SJCRH30 (cell line): ENCODE results near the gene LY6G6F. TPM values are rescaled to one million over a fixed set of nuclear protein-coding genes. Genes with fewer than 3 reads are reported as not detected.
"Not testable (repeated sequence)": the region's sequence is repeated elsewhere in the genome, so short reads cannot be mapped to it uniquely, and the experiment has no call there.

Experiments used
- DNase-seq, 2 experiments: peaks; one replicate each; pipeline ENCODE4 v3.0.0-alpha.2; 2015 to 2020
- H3K27ac ChIP-seq: fragments of 250-450 bp; sonication (Bioruptor Pico); 2 replicates; pipeline ENCODE4 v1.5.1; 2020; ENCODE audit warnings: mild to moderate bottlenecking, moderate library complexity
- H3K27me3 ChIP-seq: fragments of 250-450 bp; sonication (Bioruptor Pico); 2 replicates; pipeline ENCODE4 v1.5.1; 2020; ENCODE audit warnings: mild to moderate bottlenecking, moderate library complexity
- H3K36me3 ChIP-seq: fragments of 250-450 bp; sonication (Bioruptor Pico); 2 replicates; pipeline ENCODE4 v1.5.1; 2020; ENCODE audit warnings: mild to moderate bottlenecking, moderate library complexity
- H3K4me1 ChIP-seq: fragments of 250-450 bp; sonication (Bioruptor Pico); 2 replicates; pipeline ENCODE4 v1.5.1; 2020; ENCODE audit warnings: mild to moderate bottlenecking, moderate library complexity
- H3K4me3 ChIP-seq: fragments of 250-450 bp; sonication (Bioruptor Pico); 2 replicates; pipeline ENCODE4 v1.5.1; 2020; ENCODE audit warnings: mild to moderate bottlenecking, moderate library complexity
- H3K9me3 ChIP-seq: fragments of 250-450 bp; sonication (Bioruptor Pico); replicated peaks from 2 replicates; pipeline ENCODE4 v1.5.1; 2020; ENCODE audit warnings: mild to moderate bottlenecking, moderate library complexity
- total RNA-seq: library from RNA; depleted of rRNA; stranded (reverse); fragments of >200 nt; shearing (Covaris generic); gene quantifications from 2 replicates; pipeline ENCODE4 v1.2.3, GENCODE V29; 2014

LY6G6F gene
- total RNA-seq, 1 experiment from 2014 or later = not detected

DNA sequence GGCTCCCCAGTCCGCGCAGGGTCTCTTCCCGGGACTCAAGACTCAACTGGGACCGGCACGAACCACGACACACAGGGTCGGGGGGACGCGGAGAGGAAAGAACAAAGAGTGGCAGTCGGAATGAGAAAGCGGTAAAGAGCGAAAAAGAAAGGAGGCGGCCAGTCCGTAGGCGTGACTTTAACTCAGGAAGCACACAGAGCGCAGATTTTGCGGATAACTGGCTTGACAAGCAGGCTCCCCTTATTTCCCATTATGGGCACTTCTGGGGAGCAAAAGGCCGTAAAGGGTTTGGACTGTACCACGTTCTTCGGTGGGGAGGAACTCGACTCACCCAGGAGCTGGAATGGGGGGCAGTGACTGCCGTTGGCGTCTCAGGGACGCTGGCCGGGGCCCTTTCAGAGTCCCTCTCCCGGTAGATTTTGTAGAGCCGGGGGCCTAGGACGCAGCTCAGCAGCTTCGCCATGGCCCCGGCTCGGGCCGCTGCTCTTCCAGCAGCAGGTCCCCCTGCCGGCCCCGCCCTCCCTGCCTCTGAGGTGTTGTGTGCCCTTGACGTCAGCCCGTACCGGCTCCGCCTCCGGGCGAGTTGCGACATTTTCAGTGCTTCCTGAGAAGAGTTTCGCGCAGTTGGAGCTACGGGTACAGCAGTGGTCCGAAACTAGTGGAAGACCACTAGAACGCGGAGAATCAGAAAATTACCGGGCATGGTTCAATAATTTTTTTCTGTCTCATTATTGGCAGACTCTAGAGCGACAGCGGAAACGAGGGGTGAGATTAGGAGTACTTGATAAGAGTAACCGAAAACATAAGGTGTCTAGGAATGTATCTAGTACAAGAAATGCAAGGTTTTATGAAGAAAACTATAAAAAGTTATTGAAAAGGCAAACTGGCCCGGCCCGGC is 3.6 kb upstream of the LY6G6F start, which contains the start of gene ABHD16A:
Gene ABHD16A (minus strand): TSS at position 506 of the 898 bp plus-strand sequence. CDS start 43 bp downstream, at position 463.
- Histone ChIP-seq H3K27me3 (no peaks in the 10 kb centered on the region), H3K9me3 (no peaks in the 10 kb centered on the region), H3K4me1 (peaks cover 10% of the 10 kb centered on the region), H3K36me3 (no peaks in the 10 kb centered on the region), H3K27ac (peak within 1 kb of the TSS; percentile 68), H3K4me3 (peak within 1 kb of the TSS; percentile 79)
- peak; percentile 97 to 98 for DNase-seq

GRCh38 chr6:31705931-31706330 is 735 bp upstream of the LY6G6F start:
- Histone ChIP-seq H3K27me3 (no peaks in the 10 kb centered on the region), H3K9me3 (no peaks in the 10 kb centered on the region), H3K4me1 (peaks cover 10% of the 10 kb centered on the region), H3K4me3 (no peak overlapping the region), H3K36me3 (no peaks in the 10 kb centered on the region), H3K27ac (no peak overlapping the region)
- no peak for DNase-seq

DNA sequence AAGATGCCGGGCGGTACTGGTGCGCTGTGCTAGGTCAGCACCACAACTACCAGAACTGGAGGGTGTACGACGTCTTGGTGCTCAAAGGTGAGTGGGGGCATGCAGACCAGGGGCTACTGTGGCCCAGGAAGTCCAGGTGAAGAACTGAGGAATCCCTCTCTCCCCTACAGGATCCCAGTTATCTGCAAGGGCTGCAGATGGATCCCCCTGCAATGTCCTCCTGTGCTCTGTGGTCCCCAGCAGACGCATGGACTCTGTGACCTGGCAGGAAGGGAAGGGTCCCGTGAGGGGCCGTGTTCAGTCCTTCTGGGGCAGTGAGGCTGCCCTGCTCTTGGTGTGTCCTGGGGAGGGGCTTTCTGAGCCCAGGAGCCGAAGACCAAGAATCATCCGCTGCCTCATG is 1.0 kb downstream of the LY6G6F start:
- H3K4me3 ChIP-seq = no peak overlapping the region
- no peaks in the 10 kb centered on the region for H3K9me3 ChIP-seq
- DNase-seq = no peak
- no peak overlapping the region for H3K27ac ChIP-seq
- H3K4me1 ChIP-seq = no peaks in the 10 kb centered on the region
- no peaks in the 10 kb centered on the region for H3K36me3 ChIP-seq
- peaks cover 11% of the 10 kb centered on the region; the same call in 1 of the 2 replicates for H3K27me3 ChIP-seq

- Histone ChIP-seq H3K4me1 (no peaks in the 10 kb centered on the region), H3K27ac (no peak overlapping the region), H3K9me3 (no peaks in the 10 kb centered on the region)
Measured at GRCh38 chr6:31708224-31708623, 1.6 kb downstream of the LY6G6F start.

GRCh38 chr6:31709157-31709556 is 2.5 kb downstream of the LY6G6F start:
- DNase-seq, H3K4me1 ChIP-seq, H3K36me3 ChIP-seq, H3K4me3 ChIP-seq, H3K27ac ChIP-seq, H3K9me3 ChIP-seq: not testable (repeated sequence)
- H3K27me3 ChIP-seq = peaks cover 13% of the 10 kb centered on the region; the same call in 1 of the 2 replicates

More at GRCh38 chr6:31708224-31708623, 1.6 kb downstream of the LY6G6F start:
- no peak for DNase-seq
- Histone ChIP-seq H3K4me3 (no peak overlapping the region), H3K27me3 (peaks cover 13% of the 10 kb centered on the region; the same call in 1 of the 2 replicates), H3K36me3 (no peaks in the 10 kb centered on the region)

DNA sequence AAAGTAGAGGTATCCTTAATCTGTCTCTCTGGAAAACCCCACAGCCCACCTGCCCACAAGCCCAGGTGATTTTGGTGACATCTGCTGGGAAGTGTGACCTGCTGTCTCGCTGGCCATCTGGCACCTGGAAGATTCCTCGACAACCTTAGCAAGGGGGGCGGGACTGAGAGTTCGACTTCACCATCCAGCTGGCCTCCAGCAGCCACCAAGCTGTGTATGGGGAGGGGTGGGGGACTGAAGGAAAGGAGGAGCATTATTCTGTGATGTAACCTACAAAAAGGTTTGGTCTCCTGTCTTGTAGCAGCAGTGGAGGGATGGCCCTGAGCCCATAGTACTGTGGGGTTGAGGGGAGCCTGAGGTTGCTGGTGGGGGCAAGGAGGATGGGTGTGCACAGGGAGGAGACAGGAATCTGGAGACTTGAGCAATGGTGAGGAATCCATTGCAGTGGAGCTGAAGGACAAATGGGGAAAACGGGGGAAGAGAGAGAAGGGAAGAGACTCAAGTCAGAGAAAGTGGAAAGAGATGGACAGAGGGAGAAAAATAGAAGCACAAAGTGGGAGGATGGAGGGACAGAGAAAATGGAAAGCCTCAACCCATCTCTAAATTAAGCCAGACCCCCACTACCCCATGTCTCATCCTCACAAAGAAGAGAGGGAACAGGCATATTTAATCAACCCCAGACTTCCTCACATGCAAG is 4.0 kb downstream of the LY6G6F start:
- H3K27ac ChIP-seq = no peak overlapping the region
- H3K36me3 ChIP-seq = no peaks in the 10 kb centered on the region
- H3K4me1 ChIP-seq = no peaks in the 10 kb centered on the region
- H3K9me3 ChIP-seq = no peaks in the 10 kb centered on the region
- peaks cover 19% of the 10 kb centered on the region for H3K27me3 ChIP-seq
- no peak for DNase-seq
- no peak overlapping the region for H3K4me3 ChIP-seq

- Histone ChIP-seq H3K27ac (no peak overlapping the region), H3K4me3 (no peak overlapping the region), H3K9me3 (no peaks in the 10 kb centered on the region), H3K36me3 (no peaks in the 10 kb centered on the region), H3K27me3 (peaks cover 19% of the 10 kb centered on the region), H3K4me1 (no peaks in the 10 kb centered on the region)
- DNase-seq = no peak
Measured at GRCh38 chr6:31711233-31711632, 4.6 kb downstream of the LY6G6F start.

DNA sequence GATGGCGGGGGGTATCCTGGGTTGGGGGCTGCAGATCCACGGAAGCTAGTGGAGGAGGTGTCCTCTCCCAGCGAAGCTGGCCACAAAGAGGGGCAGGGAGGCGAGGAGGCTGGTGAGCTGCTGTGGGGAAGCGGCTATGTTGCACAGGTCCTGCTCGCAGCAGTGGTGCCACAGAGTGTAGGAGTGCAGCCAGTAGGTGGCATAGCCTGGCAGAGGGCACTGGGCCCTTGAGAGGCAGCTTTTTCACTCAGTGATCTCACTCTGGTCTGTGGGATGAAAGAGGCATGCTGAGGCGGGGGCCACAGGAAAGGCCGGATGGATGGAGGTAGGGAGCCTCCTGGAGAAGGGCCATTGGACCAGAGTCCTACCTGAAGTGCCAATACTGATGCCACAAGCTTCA is 5.6 kb downstream of the LY6G6F start:
- Histone ChIP-seq H3K36me3 (no peaks in the 10 kb centered on the region), H3K9me3 (no peaks in the 10 kb centered on the region), H3K27me3 (peaks cover 19% of the 10 kb centered on the region), H3K4me1 (no peaks in the 10 kb centered on the region), H3K4me3 (no peak overlapping the region), H3K27ac (no peak overlapping the region)
- DNase-seq = no peak

DNA sequence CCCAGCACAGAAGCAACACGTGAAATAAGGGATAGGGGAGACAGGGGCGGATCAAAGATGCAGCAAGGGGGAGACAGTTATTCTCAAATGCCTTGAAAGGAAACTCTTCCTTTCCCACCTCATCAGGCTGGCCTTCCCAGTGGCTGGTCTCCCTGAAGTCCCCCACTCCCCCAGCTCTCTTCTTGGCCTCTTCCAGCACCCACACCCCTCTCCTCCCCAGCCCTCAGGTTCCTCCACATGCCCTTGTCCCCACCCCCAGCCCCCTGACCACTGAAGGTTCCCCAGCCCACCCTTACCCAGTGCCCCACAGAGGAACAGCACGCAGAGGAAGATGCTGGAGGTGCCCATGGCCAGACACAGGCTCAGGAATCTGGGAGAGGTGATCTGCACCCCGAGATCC is 6.8 kb downstream of the LY6G6F start:
- peaks cover 19% of the 10 kb centered on the region for H3K27me3 ChIP-seq
- no peaks in the 10 kb centered on the region for H3K36me3 ChIP-seq
- DNase-seq = no peak
- no peaks in the 10 kb centered on the region for H3K4me1 ChIP-seq
- H3K4me3 ChIP-seq = no peak overlapping the region
- H3K27ac ChIP-seq = no peak overlapping the region
- no peaks in the 10 kb centered on the region for H3K9me3 ChIP-seq

DNA sequence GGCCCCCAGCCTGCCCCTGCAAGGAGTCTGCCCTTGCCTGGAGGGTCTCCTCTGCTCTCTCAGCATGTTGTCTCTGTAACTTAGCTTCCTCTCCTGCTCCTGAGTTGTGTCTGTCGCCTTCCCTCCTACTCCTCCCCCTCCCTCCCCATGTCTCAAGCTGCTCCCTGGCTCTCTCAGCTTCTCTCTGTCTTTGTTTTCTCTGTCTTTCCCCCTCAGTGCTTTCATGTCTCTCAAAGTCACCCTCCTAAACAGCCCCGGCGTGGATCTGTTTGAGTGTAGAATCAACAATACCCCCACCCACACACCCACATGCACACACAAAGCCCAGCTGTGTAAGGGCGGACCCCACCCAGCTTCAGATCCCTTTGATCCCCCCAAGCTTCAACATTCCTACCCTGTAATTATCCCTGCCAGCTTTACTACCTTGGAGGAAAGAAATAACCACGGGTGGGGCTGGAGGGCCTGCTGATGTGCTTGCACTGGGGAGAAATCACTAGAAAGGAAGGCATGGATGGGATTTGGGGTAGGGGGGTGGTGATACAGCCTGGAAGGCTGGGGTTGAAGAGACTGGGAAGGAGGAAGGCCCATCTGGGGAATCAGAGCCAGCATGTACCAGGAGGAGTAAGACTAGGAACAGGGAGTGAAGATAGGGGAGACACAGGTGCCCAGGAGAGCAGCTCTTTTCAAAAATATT is 7.5 kb downstream of the LY6G6F start:
- H3K4me3 ChIP-seq = no peak overlapping the region
- H3K27ac ChIP-seq = no peak overlapping the region
- peaks cover 19% of the 10 kb centered on the region for H3K27me3 ChIP-seq
- no peaks in the 10 kb centered on the region for H3K4me1 ChIP-seq
- H3K36me3 ChIP-seq = no peaks in the 10 kb centered on the region
- H3K9me3 ChIP-seq = no peaks in the 10 kb centered on the region
- DNase-seq = no peak

- no peak within 1 kb of the TSS for H3K4me3 ChIP-seq
- no peaks in the 10 kb centered on the region for H3K36me3 ChIP-seq
- no peak for DNase-seq
- H3K9me3 ChIP-seq = no peaks in the 10 kb centered on the region
- no peaks in the 10 kb centered on the region for H3K4me1 ChIP-seq
- H3K27me3 ChIP-seq = peaks cover 19% of the 10 kb centered on the region
- H3K27ac ChIP-seq = no peak within 1 kb of the TSS
Measured at GRCh38 chr6:31715022-31715958, 8.6 kb downstream of the LY6G6F start, which contains the start of gene LY6G6D. Gene LY6G6D, plus strand, starts transcription at chr6:31715348. Its CDS starts 8 bp downstream, at chr6:31715356.

DNA sequence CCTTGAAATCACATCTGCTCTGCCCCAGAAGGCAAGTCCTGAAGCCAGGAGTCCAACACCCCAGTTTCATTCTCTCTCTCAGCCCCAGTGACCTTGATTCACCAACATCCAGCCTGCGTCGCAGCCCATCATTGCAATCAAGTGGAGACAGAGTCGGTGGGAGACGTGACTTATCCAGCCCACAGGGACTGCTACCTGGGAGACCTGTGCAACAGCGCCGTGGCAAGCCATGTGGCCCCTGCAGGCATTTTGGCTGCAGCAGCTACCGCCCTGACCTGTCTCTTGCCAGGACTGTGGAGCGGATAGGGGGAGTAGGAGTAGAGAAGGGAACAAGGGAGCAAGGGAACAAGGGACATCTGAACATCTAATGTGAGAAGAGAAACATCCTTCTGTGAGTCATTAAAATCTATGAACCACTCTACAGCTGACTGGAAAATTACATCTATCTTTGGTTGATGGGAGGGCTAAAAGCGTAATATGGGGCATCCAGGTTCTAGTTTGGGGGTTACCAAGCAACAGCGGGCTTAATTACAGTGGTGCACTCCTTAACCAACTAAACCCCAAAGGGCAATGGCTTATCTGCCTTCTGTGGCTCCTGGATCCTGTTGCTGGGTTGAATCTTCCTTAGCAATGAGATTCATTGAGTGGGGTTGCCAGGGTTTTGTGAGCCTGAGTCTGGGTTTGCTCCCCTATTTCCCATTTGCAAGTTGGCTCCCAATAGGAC is 11.0 kb downstream of the LY6G6F start:
- no peak for DNase-seq
- no peaks in the 10 kb centered on the region for H3K9me3 ChIP-seq
- peaks cover 8% of the 10 kb centered on the region for H3K27me3 ChIP-seq
- no peak overlapping the region for H3K4me3 ChIP-seq
- no peak overlapping the region for H3K27ac ChIP-seq
- H3K36me3 ChIP-seq = no peaks in the 10 kb centered on the region
- no peaks in the 10 kb centered on the region for H3K4me1 ChIP-seq

DNA sequence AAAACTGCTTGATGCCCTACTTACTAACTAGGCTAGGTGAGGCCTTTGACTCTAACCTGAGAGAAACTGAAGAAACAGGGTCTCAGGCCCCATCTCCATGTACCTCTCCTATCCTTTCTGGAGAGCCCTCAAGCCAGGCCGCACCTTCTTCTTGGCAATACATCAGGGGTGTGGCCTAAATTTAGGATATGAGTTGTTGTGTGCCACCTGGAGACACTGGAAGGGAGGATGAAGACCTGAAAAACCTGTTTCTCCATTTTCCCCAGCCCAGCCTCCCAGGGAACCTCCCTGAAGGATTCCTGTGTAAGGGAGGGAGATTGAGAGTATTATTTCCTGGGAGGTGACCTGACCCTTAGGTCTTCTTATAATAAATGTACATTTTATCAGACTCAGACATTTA is 11.6 kb downstream of the LY6G6F start:
- Histone ChIP-seq H3K36me3 (no peaks in the 10 kb centered on the region), H3K27ac (no peak overlapping the region)

More for the DNA sequence above, 11.6 kb downstream of the LY6G6F start:
- Histone ChIP-seq H3K4me3 (no peak overlapping the region), H3K9me3 (no peaks in the 10 kb centered on the region), H3K27me3 (peaks cover 6% of the 10 kb centered on the region), H3K4me1 (no peaks in the 10 kb centered on the region)
- no peak for DNase-seq
